ENCODE measurements around the gene MYOT.
A peak's percentile ranks its signal among the peaks of the same experiment; 100 is the strongest.

Gene MYOT

DNA sequence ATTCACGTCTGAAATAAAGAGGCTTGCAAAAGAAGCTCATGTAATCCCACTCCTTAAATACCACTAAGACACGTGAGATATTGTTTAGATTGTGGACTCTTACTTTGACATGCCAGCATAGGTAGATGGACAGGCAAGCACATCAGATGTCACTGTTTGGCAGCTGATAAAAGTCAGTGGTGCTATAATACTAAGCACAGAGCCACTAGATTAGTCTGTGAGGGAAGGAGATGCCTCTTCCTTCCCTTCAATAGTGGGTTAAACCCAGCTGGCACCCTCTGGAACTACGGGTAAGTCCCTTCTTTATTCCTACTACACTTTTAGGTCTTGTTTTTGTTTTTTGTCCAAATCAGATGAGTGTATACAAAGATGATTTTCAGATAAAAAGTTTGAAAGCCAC, at the start of gene MYOT:
Gene MYOT (plus strand): TSS at position 197 of the 400 bp plus-strand sequence. CDS start 2,792 bp downstream, outside the sequence.
- H3K4me1 ChIP-seq (ENCODE audit: control insufficient read depth, insufficient read depth, low read length) = no peaks in the 10 kb centered on the region
- H3K27ac ChIP-seq (ENCODE audit: low read length) = no peak within 1 kb of the TSS
- DNase-seq (ENCODE audit: low read depth, low spot score) = no peak
- no CpG with 5 or more reads among the region's 3 CpGs for WGBS (ENCODE audit: insufficient coverage, insufficient read length)
- no peaks in the 10 kb centered on the region for H3K27me3 ChIP-seq (ENCODE audit: control insufficient read depth, insufficient read depth, low read length)
- H3K9me3 ChIP-seq (ENCODE audit: control insufficient read depth, insufficient read depth, low read length) = no peaks in the 10 kb centered on the region
- no peaks in the 10 kb centered on the region for H3K36me3 ChIP-seq (ENCODE audit: control insufficient read depth, insufficient read depth, low read length)
- no peak within 1 kb of the TSS for H3K4me3 ChIP-seq (ENCODE audit: low read length)

DNA sequence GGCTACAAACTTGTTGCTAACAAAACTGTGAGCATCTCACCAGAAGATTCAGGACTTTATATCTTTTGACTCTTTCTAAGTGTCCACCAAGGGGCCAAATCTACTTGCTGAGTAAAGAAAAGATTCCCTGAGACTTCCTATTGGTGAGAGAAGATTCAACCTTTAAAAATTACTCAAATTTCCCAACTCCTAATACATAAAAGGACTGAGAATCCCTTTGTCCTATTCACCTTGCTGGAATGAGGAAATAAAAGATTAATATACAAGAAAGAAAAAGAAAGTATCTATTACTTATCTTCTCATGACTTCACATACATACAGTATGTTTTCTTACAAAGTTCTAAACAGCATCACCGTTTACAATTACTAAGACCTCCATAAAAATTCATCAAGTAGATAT, 47.9 kb upstream of the MYOT start:
- no peak overlapping the region for H3K4me3 ChIP-seq (ENCODE audit: low read length)
- DNase-seq (ENCODE audit: low read depth, low spot score) = no peak
- H3K27ac ChIP-seq (ENCODE audit: low read length) = no peak overlapping the region
- H3K27me3 ChIP-seq (ENCODE audit: control insufficient read depth, insufficient read depth, low read length) = no peaks in the 10 kb centered on the region
- no peaks in the 10 kb centered on the region for H3K9me3 ChIP-seq (ENCODE audit: control insufficient read depth, insufficient read depth, low read length)
- no peaks in the 10 kb centered on the region for H3K4me1 ChIP-seq (ENCODE audit: control insufficient read depth, insufficient read depth, low read length)
- no peaks in the 10 kb centered on the region for H3K36me3 ChIP-seq (ENCODE audit: control insufficient read depth, insufficient read depth, low read length)
- no CpG with 5 or more reads among the region's 1 CpG for WGBS (ENCODE audit: insufficient coverage, insufficient read length)

GRCh38 chr5:137822158-137822764, 45.4 kb upstream of the MYOT start:
- Histone ChIP-seq H3K9me3 (ENCODE audit: control insufficient read depth, insufficient read depth, low read length) (no peaks in the 10 kb centered on the region), H3K27ac (ENCODE audit: low read length) (no peak overlapping the region), H3K36me3 (ENCODE audit: control insufficient read depth, insufficient read depth, low read length) (no peaks in the 10 kb centered on the region), H3K27me3 (ENCODE audit: control insufficient read depth, insufficient read depth, low read length) (no peaks in the 10 kb centered on the region), H3K4me3 (ENCODE audit: low read length) (no peak overlapping the region), H3K4me1 (ENCODE audit: control insufficient read depth, insufficient read depth, low read length) (no peaks in the 10 kb centered on the region)
- WGBS (ENCODE audit: insufficient coverage, insufficient read length) = no CpG with 5 or more reads among the region's 6 CpGs
- DNase-seq (ENCODE audit: low read depth, low spot score) = peak; percentile 52

GRCh38 chr5:137822984-137823383, 44.7 kb upstream of the MYOT start:
- Histone ChIP-seq H3K27me3 (ENCODE audit: control insufficient read depth, insufficient read depth, low read length) (no peaks in the 10 kb centered on the region), H3K9me3 (ENCODE audit: control insufficient read depth, insufficient read depth, low read length) (no peaks in the 10 kb centered on the region), H3K27ac (ENCODE audit: low read length) (no peak overlapping the region), H3K4me3 (ENCODE audit: low read length) (no peak overlapping the region), H3K36me3 (ENCODE audit: control insufficient read depth, insufficient read depth, low read length) (no peaks in the 10 kb centered on the region), H3K4me1 (ENCODE audit: control insufficient read depth, insufficient read depth, low read length) (no peaks in the 10 kb centered on the region)
- no peak for DNase-seq (ENCODE audit: low read depth, low spot score)
- no CpG with 5 or more reads among the region's 1 CpG for WGBS (ENCODE audit: insufficient coverage, insufficient read length)

DNA sequence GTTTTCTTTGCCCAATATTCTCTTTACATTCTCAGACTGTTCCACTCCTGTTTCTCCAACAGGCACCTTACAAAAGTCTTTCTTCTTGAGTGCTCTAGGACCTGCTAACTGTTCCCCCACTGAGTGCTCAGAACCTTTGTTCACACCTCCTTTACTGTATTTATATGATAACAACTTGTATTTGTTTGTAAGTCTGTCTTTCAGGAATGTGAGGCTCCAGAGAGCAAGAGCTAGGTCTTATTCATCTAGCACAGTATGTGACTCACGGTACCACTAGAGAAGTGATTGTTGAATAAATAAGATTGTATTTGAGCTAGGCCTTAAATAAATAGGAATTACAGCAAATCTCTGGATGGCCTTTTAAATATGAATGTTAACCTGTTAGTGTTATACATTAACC, 42.5 kb upstream of the MYOT start:
- Histone ChIP-seq H3K27me3 (ENCODE audit: control insufficient read depth, insufficient read depth, low read length) (no peaks in the 10 kb centered on the region), H3K36me3 (ENCODE audit: control insufficient read depth, insufficient read depth, low read length) (no peaks in the 10 kb centered on the region), H3K4me1 (ENCODE audit: control insufficient read depth, insufficient read depth, low read length) (no peaks in the 10 kb centered on the region), H3K9me3 (ENCODE audit: control insufficient read depth, insufficient read depth, low read length) (no peaks in the 10 kb centered on the region), H3K27ac (ENCODE audit: low read length) (no peak overlapping the region), H3K4me3 (ENCODE audit: low read length) (no peak overlapping the region)
- DNase-seq (ENCODE audit: low read depth, low spot score) = no peak
- WGBS (ENCODE audit: insufficient coverage, insufficient read length) = no CpG with 5 or more reads among the region's 1 CpG

- H3K4me3 ChIP-seq (ENCODE audit: low read length) = no peak overlapping the region
- no peak for DNase-seq (ENCODE audit: low read depth, low spot score)
- H3K36me3 ChIP-seq (ENCODE audit: control insufficient read depth, insufficient read depth, low read length) = no peaks in the 10 kb centered on the region
- H3K9me3 ChIP-seq (ENCODE audit: control insufficient read depth, insufficient read depth, low read length) = no peaks in the 10 kb centered on the region
- H3K4me1 ChIP-seq (ENCODE audit: control insufficient read depth, insufficient read depth, low read length) = no peaks in the 10 kb centered on the region
- no peaks in the 10 kb centered on the region for H3K27me3 ChIP-seq (ENCODE audit: control insufficient read depth, insufficient read depth, low read length)
- H3K27ac ChIP-seq (ENCODE audit: low read length) = no peak overlapping the region
Observed at GRCh38 chr5:137826067-137826466, 41.6 kb upstream of the MYOT start.

- H3K36me3 ChIP-seq (ENCODE audit: control insufficient read depth, insufficient read depth, low read length) = no peaks in the 10 kb centered on the region
- no CpG with 5 or more reads among the region's 3 CpGs for WGBS (ENCODE audit: insufficient coverage, insufficient read length)
- H3K27ac ChIP-seq (ENCODE audit: low read length) = no peak overlapping the region
- no peaks in the 10 kb centered on the region for H3K9me3 ChIP-seq (ENCODE audit: control insufficient read depth, insufficient read depth, low read length)
- no peak for DNase-seq (ENCODE audit: low read depth, low spot score)
- H3K4me3 ChIP-seq (ENCODE audit: low read length) = no peak overlapping the region
- no peaks in the 10 kb centered on the region for H3K27me3 ChIP-seq (ENCODE audit: control insufficient read depth, insufficient read depth, low read length)
- no peaks in the 10 kb centered on the region for H3K4me1 ChIP-seq (ENCODE audit: control insufficient read depth, insufficient read depth, low read length)
Observed at GRCh38 chr5:137828180-137828579, 39.5 kb upstream of the MYOT start.

- Histone ChIP-seq H3K9me3 (ENCODE audit: control insufficient read depth, insufficient read depth, low read length) (no peaks in the 10 kb centered on the region), H3K27me3 (ENCODE audit: control insufficient read depth, insufficient read depth, low read length) (no peaks in the 10 kb centered on the region), H3K27ac (ENCODE audit: low read length) (no peak overlapping the region), H3K4me3 (ENCODE audit: low read length) (no peak overlapping the region), H3K36me3 (ENCODE audit: control insufficient read depth, insufficient read depth, low read length) (no peaks in the 10 kb centered on the region), H3K4me1 (ENCODE audit: control insufficient read depth, insufficient read depth, low read length) (no peaks in the 10 kb centered on the region)
- DNase-seq (ENCODE audit: low read depth, low spot score) = no peak
- no CpG with 5 or more reads among the region's 1 CpG for WGBS (ENCODE audit: insufficient coverage, insufficient read length)
Observed at GRCh38 chr5:137828664-137829063, 39.0 kb upstream of the MYOT start.

DNA sequence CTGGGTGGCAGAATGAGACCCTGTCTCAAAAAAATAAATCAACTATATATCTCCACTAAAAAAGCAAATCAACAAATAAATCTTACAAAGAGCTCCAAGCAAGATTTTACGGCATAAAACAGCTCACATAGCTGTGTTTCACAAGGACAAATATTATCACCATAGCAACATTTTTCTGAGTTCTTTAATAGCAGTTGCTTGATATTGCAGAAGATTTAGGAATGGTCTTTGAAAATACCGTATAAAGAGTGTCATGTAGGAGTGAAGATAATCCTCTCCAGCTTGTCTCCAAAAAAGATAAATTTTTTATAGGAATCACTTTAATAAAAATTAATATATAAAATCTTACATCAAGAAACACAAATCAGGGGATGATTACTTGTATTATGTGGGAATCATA, 36.6 kb upstream of the MYOT start:
- WGBS (ENCODE audit: insufficient coverage, insufficient read length) = no CpG with 5 or more reads among the region's 2 CpGs
- Histone ChIP-seq H3K27me3 (ENCODE audit: control insufficient read depth, insufficient read depth, low read length) (no peaks in the 10 kb centered on the region), H3K4me1 (ENCODE audit: control insufficient read depth, insufficient read depth, low read length) (peaks cover 1% of the 10 kb centered on the region; the same call in 1 of the 2 replicates), H3K4me3 (ENCODE audit: low read length) (no peak overlapping the region), H3K9me3 (ENCODE audit: control insufficient read depth, insufficient read depth, low read length) (no peaks in the 10 kb centered on the region), H3K27ac (ENCODE audit: low read length) (no peak overlapping the region), H3K36me3 (ENCODE audit: control insufficient read depth, insufficient read depth, low read length) (no peaks in the 10 kb centered on the region)
- no peak for DNase-seq (ENCODE audit: low read depth, low spot score)

DNA sequence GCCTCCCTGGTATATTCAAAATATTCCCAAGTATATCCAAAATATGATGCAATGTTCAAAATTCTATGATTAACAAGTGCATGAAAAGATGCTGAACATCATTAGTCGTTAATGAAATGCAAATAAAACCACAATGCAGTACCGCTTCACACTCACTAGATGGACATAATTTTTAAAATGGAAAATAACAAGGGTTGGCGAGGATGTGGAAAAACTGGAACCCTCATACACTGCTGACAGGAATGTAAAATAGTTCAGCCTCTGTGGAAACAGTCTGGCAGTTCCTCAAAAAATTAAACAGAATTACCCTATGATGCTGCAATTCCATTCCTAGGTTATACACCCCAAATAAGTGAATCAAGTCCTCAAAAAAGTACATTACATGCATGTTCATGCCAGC, 36.1 kb upstream of the MYOT start:
- Histone ChIP-seq H3K4me1 (ENCODE audit: control insufficient read depth, insufficient read depth, low read length) (peaks cover 1% of the 10 kb centered on the region; the same call in 1 of the 2 replicates), H3K9me3 (ENCODE audit: control insufficient read depth, insufficient read depth, low read length) (no peaks in the 10 kb centered on the region), H3K36me3 (ENCODE audit: control insufficient read depth, insufficient read depth, low read length) (no peaks in the 10 kb centered on the region), H3K27me3 (ENCODE audit: control insufficient read depth, insufficient read depth, low read length) (no peaks in the 10 kb centered on the region), H3K27ac (ENCODE audit: low read length) (no peak overlapping the region), H3K4me3 (ENCODE audit: low read length) (no peak overlapping the region)
- WGBS (ENCODE audit: insufficient coverage, insufficient read length) = no CpG with 5 or more reads among the region's 3 CpGs
- DNase-seq (ENCODE audit: low read depth, low spot score) = no peak

DNA sequence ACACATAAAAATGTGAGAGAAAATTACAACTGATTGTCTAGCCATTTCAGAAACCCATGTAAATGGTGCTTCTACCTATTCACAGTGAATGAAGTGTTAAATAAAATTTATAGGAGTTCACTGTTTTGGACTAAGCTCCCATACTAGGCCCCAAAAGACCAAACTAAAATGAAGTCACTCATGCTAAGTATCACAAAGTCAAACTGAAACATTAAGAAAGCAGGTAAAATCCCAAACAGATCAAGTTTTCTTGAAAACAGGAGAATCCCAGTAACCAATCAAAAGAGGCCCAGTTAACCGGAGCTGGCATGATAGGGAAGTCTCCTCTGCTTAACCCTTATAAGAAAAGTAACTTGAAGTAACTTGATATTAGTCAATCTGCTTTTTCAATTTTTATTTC, 35.2 kb upstream of the MYOT start:
- DNase-seq (ENCODE audit: low read depth, low spot score) = no peak
- Histone ChIP-seq H3K9me3 (ENCODE audit: control insufficient read depth, insufficient read depth, low read length) (no peaks in the 10 kb centered on the region), H3K4me1 (ENCODE audit: control insufficient read depth, insufficient read depth, low read length) (peaks cover 1% of the 10 kb centered on the region; the same call in 1 of the 2 replicates), H3K27me3 (ENCODE audit: control insufficient read depth, insufficient read depth, low read length) (no peaks in the 10 kb centered on the region), H3K4me3 (ENCODE audit: low read length) (no peak overlapping the region), H3K27ac (ENCODE audit: low read length) (no peak overlapping the region), H3K36me3 (ENCODE audit: control insufficient read depth, insufficient read depth, low read length) (no peaks in the 10 kb centered on the region)
- no CpG with 5 or more reads among the region's 1 CpG for WGBS (ENCODE audit: insufficient coverage, insufficient read length)

Measured in iPS DF 6.9 (cell line).